Measurements from ENCODE around the gene DOCK2. TPM values are rescaled to one million over a fixed set of nuclear protein-coding genes. Genes with fewer than 3 reads are reported as not detected.

The DOCK2 gene
- total RNA-seq, 4 donors from 2014 or later: 2.3 to 11.2 (median 3.2) TPM

DNA sequence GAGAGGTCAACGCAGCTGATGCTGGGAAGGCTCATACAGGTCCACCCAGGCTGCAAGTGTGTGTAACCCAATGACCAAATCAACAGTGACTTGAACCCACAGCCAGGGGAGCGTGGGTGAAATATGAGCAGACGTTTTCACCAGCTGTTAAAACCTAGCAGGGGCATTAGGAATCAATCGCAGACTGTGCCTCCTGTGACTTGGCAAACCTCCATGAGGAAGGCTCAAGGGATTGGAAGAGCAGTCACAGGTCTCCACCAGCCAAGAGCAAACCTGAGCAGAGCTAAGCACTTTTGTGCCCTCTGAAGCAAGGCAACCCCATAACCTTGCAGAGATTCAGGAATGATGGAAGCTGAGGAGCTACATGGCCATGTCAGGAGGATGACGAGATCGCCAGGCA is 317.7 kb downstream of the DOCK2 start:
- no peaks in the 10 kb centered on the region for H3K27me3 ChIP-seq
- 75% methylated on average over 6 of the region's 6 CpGs for WGBS
- no peak overlapping the region for H3K27ac ChIP-seq
- no peak overlapping the region for H3K4me3 ChIP-seq
- no peaks in the 10 kb centered on the region for H3K9me3 ChIP-seq
- no peaks in the 10 kb centered on the region for H3K36me3 ChIP-seq
- TF ChIP-seq CTCF (IDR thresholded peaks at IDR 0.05): no peak
- no peak for TF ChIP-seq POLR2A (IDR thresholded peaks at IDR 0.05)
- no peak for DNase-seq (ENCODE audit: low spot score in 2 of 2)
- no peaks in the 10 kb centered on the region for H3K4me1 ChIP-seq

GRCh38 chr5:169956126-169956525 is 319.1 kb downstream of the DOCK2 start:
- TF ChIP-seq CTCF (IDR thresholded peaks at IDR 0.05) (no peak), POLR2A (IDR thresholded peaks at IDR 0.05) (no peak), EP300 (IDR thresholded peaks at IDR 0.05) (no peak), POLR2AphosphoS5 (IDR thresholded peaks at IDR 0.05) (no peak)
- Histone ChIP-seq H3K27me3 (no peaks in the 10 kb centered on the region), H3K4me1 (no peaks in the 10 kb centered on the region), H3K4me3 (no peak overlapping the region), H3K27ac (no peak overlapping the region), H3K9me3 (no peaks in the 10 kb centered on the region), H3K36me3 (no peaks in the 10 kb centered on the region)
- 67% methylated on average over 3 of the region's 3 CpGs for WGBS
- DNase-seq (ENCODE audit: low spot score in 2 of 2): no peak

DNA sequence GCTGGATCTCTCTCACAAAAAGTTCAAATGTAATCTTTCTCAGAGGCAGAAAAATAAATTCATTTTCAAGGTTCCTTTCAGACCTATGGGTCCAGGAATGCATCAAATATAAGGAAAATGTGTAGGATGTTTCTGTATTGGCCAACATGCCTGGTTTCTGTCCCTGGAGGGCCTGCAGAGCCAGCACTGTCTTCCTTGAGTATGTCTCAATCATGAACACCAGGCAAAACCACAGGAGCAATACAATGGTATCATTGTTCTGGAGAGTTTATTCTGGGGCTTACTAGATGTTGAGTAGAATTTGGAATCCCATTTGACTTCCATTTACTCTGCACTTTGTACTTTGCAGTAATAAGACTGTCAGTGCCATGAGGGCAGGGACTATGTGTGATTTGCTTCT is 319.7 kb downstream of the DOCK2 start:
- Histone ChIP-seq H3K27ac (no peak overlapping the region), H3K4me3 (no peak overlapping the region), H3K9me3 (no peaks in the 10 kb centered on the region), H3K4me1 (no peaks in the 10 kb centered on the region), H3K36me3 (no peaks in the 10 kb centered on the region), H3K27me3 (no peaks in the 10 kb centered on the region)
- DNase-seq (ENCODE audit: low spot score in 2 of 2): no peak
- no peak for TF ChIP-seq EP300 (IDR thresholded peaks at IDR 0.05)
- no peak for TF ChIP-seq CTCF (IDR thresholded peaks at IDR 0.05)
- no peak for TF ChIP-seq POLR2A (IDR thresholded peaks at IDR 0.05)
- no peak for TF ChIP-seq POLR2AphosphoS5 (IDR thresholded peaks at IDR 0.05)

DNA sequence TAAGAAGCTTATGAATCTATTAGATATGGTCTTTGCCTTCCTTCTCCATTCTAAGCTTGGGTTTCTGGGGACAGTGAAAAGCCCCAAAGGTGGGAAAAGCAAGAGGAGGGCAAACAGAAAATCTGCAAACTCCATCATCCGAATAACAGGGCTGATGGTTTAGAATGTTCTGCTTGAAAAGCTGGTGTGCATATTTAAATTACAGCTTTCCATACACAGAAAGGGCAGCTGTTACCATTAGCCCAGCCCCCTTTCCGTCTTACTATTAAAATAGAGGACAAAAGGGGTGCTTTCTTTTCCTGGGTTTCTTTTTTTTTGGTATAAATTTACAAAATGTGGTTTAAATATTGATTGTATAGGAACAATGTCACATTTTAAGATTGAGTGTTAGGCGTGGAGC is 321.2 kb downstream of the DOCK2 start:
- TF ChIP-seq EP300 (IDR thresholded peaks at IDR 0.05) (no peak), POLR2A (IDR thresholded peaks at IDR 0.05) (no peak), POLR2AphosphoS5 (IDR thresholded peaks at IDR 0.05) (no peak), CTCF (IDR thresholded peaks at IDR 0.05) (no peak)
- Histone ChIP-seq H3K9me3 (no peaks in the 10 kb centered on the region), H3K4me1 (no peaks in the 10 kb centered on the region), H3K4me3 (no peak overlapping the region), H3K27ac (no peak overlapping the region), H3K36me3 (no peaks in the 10 kb centered on the region), H3K27me3 (no peaks in the 10 kb centered on the region)
- no peak for DNase-seq (ENCODE audit: low spot score in 2 of 2)
- WGBS: 79% methylated on average over 3 of the region's 3 CpGs

DNA sequence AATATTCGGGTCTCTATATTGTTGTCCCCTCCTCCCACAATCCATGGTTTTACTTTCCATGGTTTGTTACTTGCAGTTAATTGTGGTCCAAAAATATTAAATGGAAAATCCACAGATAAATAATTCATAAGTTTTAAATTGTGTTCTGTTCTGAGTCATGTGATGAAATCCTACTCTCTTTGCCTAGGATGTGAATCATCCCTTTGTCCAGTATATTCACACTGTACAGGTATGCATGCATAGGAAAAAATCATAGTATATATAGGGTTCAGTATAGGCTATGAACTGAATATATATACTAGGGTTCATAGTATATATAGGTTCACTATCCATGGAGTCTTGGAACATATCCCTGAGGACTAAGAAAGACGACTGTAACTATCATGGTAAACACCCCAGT is 323.6 kb downstream of the DOCK2 start:
- Histone ChIP-seq H3K27ac (no peak overlapping the region), H3K36me3 (no peaks in the 10 kb centered on the region), H3K27me3 (no peaks in the 10 kb centered on the region), H3K9me3 (no peaks in the 10 kb centered on the region), H3K4me1 (no peaks in the 10 kb centered on the region), H3K4me3 (no peak overlapping the region)
- TF ChIP-seq POLR2AphosphoS5 (IDR thresholded peaks at IDR 0.05) (no peak), POLR2A (IDR thresholded peaks at IDR 0.05) (no peak), EP300 (IDR thresholded peaks at IDR 0.05) (no peak), CTCF (IDR thresholded peaks at IDR 0.05) (no peak)
- no peak for DNase-seq (ENCODE audit: low spot score in 2 of 2)
- 90% methylated on average over 2 of the region's 2 CpGs for WGBS
